ENCODE measurements around the gene HCN2.
"Not testable (repeated sequence)": the region's sequence is repeated elsewhere in the genome, so short reads cannot be mapped to it uniquely, and the experiment has no call there.

Gene HCN2

DNA sequence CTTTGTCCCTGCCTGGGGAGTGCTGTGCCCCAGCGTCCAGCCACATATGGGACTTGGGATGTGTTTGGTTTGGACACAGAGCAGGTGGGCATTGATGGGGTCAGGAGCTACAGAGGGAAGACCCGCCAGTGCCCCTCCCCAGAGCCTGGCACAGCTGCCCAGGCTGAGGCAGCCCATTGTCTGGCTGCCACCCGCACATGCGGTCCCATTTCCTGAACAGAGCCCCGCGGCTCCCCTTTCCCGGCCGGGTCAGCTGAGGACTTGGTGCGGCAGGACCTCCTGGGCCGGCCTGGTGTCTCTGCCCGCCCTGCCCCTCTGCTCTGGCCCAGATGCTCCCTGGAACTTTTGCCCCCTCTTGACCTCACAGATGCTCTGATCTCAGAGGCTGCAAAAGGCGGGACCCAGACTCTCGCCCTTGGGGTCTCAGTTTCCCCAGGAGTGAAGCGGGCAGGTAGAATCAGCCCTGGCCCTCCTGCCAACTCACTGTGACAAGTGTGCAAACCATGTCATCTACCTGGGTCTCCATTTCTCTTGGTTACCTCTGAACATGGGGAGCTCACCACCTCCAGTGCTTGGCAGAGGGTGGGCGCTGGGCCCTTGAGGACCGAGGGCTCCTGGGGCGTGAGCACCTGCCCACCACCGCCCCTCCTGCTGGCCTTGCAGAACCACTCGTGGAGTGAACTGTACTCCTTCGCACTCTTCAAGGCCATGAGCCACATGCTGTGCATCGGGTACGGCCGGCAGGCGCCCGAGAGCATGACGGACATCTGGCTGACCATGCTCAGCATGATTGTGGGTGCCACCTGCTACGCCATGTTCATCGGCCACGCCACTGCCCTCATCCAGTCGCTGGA is 17.8 kb downstream of the HCN2 start:
- no peak for DNase-seq

DNA sequence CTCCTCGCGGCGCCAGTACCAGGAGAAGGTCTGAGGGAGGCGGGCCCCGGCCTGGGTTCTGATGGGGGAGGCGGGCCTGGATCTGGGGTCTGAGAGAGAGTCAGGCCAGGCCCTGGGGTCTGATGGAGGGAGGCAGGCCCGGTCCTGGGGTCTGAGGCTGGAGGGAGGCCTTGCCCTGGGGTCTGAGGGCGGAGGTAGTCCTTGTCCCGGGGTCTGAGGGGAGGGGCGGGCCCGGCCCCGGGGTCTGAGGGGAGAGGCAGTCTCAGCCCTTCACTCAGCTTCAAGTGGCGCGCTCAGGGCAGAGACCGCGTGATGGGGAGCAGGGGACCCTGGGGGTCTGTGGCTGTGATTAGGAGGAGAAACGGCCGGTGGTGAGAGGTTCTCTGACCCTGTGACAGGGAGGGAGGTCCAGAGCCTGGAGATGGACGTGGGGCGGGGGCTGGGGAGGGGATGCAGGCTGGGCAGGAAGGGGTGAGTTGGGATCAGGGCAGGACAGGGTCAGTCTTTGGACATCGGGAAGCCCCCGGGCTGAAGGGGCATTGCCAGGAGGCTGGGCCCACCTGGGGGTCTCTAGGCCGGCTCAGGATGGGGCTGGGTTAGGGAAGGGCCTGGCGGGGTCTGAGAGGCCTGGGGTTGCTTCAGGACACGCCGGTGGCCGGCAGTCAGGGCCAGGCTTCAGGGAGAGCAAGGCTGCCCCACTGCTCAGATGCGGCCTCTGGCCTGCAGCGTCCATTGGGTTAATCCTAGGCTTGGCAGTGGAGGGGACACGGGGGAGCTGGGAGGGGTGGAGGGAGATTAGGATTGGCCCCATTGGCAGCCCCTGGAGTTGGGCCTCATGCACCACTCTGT is 18.7 kb downstream of the HCN2 start:
- DNase-seq: no peak

DNA sequence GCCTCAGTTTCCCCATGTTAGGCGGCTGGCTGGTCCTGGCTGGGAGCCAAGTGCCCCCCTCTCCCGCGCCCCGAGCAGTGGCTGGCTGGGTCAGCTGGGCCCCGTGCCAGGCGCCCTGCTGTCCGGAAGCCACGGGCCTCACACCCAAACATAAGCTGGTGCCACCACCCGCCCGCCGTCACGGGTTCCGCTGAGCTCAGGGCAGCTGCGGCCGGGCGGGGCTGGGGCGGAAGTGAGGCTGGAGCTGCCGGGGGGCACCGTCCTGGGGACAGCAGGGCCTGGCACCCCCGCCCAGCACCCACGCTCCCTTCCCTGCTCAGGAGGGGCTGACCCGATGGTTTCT is 19.3 kb downstream of the HCN2 start:
- no peak for DNase-seq

DNA sequence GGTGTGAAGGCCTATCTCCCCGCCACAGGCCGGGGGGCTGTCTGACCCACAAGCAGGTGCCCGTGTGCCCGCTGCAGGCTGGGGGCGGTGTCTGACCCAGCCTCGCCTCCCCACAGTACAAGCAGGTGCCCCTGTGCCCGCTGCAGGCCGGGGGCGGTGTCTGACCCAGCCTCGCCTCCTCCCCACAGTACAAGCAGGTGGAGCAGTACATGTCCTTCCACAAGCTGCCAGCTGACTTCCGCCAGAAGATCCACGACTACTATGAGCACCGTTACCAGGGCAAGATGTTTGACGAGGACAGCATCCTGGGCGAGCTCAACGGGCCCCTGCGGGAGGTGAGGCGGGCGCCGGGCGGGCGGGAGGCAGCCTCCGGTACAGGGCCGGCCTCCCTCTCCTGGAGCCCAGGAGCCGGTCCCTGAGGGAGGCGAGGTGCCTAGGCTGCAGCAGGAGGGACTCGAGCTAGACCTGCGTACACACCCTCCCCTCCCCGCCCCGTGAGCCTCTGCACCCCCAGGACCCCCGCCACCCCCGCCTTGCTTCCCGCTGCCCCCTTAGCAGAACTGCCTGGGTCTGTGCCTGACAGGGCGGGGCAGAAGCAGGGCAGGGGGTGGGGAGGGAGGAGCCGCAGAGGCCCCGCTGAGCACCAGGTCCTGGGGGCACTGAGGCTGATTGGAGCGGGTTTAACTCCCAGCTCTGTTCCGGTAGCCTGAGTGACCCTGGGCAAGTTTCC is 20.6 kb downstream of the HCN2 start:
- no peak for DNase-seq

DNA sequence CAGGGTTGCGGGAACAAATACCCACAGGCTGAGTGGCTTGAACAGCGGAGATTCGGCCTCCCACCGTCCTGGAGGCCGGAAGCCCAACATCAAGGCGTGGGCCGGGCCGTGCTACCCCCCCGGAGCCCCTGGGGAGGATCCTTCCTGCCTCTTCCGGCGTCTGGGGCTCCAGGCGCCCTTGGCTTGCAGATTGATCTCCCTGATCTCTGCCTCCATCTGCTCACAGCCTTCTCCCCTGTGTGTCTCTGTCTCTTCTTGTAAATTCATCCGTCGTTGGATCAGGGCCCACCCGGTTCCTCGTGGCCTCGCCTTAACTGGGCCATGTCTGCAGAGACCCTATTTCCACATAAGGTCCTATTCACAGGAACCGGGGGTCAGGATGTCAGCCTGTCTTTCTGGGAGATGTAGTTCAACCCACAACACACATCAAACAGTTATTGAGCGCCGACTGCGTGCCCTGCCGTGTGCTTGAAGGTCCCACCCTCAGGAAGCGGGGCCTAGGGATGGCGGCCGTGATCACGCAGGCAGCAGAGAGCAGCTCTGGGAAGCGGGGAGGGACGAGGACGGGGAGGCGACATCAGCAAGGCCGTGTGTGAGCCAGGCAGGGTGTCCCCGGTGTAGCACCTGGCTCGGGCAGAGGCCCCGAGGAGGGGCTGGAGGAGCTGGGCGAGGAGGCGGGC is 21.3 kb downstream of the HCN2 start:
- no peak for DNase-seq

DNA sequence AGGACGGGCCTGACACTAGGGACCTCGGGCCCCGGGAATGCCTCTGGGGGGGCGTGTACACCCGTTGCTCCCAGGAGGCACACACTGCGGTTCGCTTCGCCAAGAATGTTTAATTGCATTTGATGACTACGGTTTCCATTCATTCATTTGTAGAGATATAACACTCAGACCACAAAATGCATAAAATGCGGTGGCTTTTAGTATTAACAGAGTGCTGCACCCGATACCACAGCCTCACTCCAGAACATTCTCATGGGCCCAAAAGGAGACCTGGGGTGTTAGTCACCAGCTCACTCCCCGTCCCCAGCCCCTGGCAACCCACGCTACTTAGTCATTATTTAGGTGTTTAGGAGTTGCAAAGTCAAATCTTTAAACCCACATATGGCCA is 21.8 kb downstream of the HCN2 start:
- no peak for DNase-seq

DNA sequence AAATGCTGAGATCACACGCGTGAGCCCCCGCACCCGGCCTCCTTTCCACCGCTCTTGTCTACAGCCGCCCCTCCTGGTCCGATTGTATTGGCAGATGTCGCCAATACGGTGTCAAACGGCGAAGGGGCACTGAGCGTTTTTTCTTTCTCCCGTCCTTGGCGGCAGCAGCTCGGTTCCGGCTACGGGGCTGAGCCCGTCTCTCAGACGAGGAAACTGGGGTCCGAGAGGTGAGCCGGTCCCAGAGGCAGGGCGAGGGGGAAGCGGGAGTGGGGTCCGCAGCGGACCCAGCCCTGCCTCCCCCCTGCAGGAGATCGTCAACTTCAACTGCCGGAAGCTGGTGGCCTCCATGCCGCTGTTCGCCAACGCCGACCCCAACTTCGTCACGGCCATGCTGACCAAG is 23.3 kb downstream of the HCN2 start:
- no peak for DNase-seq

DNA sequence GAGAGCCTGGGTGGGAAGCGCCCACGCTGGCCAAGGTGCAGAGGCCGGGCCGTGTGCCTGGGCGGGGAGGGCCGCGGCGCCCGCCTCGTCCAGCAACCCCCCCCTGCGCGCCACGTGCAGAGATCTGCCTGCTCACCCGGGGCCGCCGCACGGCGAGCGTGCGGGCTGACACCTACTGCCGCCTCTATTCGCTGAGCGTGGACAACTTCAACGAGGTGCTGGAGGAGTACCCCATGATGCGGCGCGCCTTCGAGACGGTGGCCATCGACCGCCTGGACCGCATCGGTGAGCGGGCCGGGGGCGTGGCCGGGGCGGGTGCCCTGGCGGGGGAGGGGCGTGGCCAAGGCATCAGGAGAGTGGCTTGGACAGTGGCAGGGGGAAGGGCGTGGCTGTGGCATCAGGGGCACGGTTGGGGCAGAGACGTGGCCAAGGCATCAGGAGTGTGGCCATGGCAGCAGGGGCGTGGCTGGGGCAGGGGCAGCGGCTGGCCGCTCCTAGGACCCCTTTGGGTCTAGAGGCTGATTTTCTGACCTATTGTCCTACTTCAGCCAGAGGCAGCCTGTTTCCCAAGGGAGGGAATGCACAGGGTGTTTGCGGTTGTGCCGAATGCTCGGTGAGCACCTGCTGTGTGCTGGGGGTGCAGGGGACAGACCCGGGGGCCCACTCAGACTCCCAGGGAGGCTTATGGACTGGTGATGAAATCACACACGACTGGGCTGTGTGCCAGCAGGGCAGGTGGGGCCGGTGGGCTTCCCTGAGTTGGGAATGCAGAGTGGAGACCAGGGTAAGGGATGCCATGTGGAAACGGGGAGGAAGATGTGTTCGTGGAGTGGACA is 24.3 kb downstream of the HCN2 start:
- no peak for DNase-seq

DNA sequence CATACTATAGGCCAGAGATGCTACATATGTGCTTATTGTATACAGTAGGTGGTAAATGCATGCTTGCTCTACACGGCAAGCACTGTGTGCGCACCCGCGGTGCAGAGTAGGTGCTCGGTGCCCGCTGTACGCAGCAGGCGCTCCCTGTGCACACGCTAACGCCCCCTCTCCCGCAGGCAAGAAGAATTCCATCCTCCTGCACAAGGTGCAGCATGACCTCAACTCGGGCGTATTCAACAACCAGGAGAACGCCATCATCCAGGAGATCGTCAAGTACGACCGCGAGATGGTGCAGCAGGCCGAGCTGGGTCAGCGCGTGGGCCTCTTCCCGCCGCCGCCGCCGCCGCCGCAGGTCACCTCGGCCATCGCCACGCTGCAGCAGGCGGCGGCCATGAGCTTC is 25.9 kb downstream of the HCN2 start:
- no peak for DNase-seq

DNA sequence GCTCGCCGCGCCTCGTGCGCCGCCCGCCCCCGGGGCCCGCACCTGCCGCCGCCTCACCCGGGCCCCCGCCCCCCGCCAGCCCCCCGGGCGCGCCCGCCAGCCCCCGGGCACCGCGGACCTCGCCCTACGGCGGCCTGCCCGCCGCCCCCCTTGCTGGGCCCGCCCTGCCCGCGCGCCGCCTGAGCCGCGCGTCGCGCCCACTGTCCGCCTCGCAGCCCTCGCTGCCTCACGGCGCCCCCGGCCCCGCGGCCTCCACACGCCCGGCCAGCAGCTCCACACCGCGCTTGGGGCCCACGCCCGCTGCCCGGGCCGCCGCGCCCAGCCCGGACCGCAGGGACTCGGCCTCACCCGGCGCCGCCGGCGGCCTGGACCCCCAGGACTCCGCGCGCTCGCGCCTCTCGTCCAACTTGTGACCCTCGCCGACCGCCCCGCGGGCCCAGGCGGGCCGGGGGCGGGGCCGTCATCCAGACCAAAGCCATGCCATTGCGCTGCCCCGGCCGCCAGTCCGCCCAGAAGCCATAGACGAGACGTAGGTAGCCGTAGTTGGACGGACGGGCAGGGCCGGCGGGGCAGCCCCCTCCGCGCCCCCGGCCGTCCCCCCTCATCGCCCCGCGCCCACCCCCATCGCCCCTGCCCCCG is 26.5 kb downstream of the HCN2 start:
- no peak for DNase-seq

DNA sequence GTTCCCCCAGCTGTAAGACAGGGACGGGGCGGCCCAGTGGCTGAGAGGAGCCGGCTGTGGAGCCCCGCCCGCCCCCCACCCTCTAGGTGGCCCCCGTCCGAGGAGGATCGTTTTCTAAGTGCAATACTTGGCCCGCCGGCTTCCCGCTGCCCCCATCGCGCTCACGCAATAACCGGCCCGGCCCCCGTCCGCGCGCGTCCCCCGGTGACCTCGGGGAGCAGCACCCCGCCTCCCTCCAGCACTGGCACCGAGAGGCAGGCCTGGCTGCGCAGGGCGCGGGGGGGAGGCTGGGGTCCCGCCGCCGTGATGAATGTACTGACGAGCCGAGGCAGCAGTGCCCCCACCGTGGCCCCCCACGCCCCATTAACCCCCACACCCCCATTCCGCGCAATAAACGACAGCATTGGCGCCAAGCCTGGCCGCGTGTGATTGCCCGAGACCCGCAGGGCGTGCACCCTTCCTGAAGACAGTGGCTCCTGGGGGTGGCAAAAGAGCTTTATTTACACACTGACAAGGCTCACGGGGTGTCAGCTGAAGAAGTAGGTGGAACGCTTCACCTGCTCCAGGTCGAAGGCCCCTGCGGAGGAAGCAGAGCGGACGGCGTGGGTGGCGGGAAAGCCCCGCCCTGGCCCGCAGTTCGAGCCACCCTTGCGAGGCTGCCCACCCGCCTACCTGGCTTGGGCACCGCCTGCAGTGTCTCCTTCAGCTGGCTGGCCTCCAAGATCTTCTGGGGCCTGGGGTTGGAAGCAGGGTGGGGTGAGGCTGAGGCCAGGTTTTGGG is 27.3 kb downstream of the HCN2 start:
- DNase-seq: no peak

DNA sequence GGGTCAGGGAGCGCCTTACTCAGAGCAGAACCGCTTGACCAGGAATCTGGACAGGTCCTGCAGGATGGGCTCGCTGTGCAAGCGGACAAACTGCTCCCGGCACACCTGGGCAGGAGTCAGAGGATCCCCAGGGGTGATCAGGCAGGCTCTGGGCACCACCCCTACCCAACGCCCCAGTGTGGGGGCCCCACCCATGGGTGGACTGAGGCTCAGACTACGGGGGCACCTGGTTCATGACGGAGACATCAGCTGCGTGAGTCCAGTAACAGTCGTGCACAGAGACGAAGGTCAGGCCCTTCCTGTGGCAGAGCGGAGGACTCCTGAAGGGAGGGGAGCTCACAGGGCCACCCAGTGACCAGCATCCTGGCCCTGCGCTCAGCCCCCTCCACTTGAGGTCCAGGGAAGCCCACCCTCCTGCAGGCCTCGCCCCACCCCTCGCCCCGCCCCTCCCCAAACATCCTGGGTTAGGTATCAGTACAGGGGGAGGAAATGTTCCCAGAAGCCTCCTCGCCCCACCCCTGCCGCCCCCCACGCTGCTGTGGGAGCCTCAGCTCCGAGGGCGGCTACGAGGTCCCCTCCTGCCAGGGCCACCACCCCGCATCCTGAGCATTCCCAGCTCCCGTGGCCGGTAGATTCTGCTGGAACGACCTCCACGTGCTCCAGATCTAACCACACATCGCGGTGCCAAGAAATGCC is 28.0 kb downstream of the HCN2 start:
- DNase-seq: no peak

DNA sequence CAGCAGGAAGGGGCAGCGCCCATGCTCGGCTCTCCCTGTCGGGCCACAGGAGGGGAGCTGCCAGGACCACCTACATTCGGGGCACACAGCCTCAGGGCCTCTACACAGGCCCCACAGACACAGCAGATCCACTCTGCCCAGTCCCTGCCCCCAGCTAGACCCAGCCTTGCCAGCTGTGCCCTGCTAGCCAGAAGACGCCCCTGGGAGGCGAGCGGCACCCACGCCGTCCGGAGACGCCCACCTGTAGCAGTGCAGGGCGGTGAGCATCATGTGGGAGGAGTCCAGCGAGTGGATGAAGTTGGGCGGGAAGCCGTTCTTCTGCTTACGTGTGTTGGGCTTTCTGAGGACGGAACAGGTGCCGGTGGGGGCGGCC is 28.6 kb downstream of the HCN2 start:
- DNase-seq: no peak

DNA sequence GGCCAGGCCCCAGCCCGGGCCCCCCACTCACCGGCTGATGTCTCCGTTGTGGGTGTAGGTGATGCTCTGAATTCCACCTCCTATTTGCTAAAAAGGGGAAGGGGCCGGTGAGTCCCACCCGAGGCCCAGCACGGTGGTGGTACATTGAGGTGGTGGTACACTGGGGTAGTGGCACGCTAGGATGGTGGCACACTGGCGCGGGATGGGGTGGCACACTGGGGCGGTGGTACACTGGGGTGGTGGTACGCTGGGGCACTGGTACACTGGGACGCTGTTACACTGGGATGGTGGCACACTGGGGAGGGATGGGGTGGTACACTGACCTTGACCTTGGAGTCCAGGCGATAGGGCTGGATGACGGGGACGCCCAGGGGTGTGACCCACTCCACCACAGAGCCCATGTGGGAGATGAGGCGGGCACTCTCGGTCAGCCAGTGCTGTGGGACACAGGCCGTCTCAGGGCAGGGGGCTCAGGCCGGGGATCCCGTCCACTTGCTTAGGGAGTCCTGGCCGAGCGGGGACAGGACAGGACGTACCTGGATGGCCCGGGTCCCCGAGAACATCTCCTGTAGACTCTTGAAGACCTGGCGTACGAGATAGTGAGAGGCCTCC is 29.1 kb downstream of the HCN2 start:
- no peak for DNase-seq

DNA sequence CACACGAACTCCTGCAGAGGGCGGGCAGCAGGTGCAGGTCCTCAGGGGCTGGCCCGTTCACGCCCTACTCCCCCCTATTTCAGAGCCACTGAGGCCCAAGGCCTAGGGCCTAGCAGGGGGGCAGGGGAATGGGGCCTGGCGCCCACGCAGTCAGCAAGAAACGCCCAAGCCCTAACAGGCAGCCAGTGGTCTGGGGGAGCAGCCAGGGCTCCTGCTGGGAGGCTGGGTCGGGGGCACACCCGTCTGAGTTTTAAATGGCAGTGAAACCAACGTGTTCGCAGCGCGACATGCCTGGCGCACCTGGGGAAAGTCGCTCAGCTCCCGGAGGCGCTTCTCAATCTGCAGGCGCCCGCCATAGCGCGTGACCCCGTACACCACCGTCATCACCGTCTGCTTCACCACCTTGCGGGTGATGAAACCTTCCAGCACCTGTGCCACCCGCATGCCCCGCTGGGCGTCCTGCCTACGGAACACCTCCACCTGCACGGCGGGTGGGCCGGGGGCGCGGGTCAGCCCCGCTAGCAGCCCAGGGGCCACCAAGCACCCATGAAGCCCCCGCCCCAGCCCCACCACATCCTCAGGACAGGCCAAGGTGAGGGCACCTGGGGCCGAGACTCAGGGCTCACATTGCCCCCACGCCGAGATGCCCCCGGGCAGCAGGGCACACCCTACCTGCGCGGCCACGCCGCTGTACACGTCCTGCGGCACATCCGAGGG is 29.8 kb downstream of the HCN2 start:
- DNase-seq: no peak

DNA sequence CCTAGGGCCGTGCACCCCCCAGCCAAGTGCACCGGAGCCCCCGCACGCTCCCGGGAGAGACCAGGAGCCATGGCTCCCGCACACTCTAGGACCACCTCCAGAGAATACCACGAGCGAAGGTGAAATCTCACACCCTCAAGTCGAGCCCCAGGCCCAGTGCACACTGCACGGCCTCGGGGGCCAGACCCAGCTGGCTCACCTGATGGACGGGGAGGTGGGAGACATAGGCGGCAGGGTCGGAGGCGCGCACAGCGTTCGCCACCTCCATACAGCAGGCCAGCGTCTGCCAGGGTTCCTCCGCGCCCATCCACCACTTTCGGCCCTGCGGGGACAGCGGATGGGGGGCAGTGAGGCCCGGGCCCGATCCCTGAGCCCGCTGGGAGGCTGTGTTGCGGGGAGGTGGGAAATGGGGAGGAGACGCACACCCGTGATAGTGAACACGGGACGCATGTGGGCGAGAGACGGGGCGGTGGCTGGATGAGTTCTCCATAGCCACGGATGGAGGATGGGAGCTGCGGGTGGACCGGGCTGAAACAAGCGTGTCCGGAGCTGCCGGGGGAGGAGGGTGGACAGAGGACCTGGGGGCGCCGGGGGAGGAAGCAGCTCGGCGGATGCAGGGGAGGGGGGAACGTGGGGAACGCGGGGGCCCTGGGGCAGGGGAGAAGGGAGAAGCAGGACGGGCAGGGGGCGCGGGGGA is 30.6 kb downstream of the HCN2 start:
- no peak for DNase-seq

DNA sequence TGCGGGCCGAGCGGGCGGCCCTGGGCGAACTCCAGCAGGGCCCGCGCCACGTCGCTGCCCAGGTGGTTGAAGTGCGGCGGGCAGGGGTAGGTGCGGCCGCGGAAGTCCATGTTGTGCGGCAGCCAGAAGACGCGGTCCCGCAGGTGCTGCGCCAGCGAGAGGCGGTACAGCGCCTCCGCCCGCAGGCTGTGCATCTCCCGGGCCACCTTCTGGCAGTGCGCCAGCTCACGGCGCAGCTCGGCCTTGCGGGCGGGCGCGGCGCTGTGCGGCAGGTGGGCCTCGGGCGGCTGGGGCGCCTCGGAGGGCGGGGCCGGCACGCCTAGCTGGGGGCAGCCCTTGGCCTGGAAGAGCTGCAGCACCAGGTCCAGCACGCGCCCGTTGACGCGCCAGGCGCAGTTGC is 31.5 kb downstream of the HCN2 start:
- DNase-seq: not testable (repeated sequence)

DNA sequence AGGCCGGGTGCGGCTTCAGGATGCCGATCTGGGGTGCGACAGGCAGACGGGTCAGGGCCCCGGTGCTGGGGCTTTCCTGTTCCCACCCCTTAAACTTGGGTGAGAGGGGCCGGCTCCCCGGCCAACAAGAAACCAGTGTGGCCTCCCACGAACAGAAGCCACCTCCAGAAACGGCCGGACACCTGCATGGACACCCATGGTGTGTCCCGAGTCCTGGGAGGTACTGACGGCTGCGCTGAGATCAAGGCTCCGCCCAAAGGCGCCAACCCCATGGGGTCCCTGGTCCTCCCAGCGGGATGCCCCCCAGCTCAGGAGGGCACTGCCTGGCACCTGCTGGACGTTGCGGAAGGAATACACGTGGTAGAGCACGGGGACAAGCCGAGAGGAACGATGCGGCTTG is 32.1 kb downstream of the HCN2 start:
- DNase-seq: no peak
